Measurements from ENCODE around the gene SPOCK1. TPM values are rescaled to one million over a fixed set of nuclear protein-coding genes. Genes with fewer than 3 reads are reported as not detected.

SPOCK1 gene
- total RNA-seq, 4 donors from 2014 or later, result 46.5 to 52.7 (median 51.4) TPM

DNA sequence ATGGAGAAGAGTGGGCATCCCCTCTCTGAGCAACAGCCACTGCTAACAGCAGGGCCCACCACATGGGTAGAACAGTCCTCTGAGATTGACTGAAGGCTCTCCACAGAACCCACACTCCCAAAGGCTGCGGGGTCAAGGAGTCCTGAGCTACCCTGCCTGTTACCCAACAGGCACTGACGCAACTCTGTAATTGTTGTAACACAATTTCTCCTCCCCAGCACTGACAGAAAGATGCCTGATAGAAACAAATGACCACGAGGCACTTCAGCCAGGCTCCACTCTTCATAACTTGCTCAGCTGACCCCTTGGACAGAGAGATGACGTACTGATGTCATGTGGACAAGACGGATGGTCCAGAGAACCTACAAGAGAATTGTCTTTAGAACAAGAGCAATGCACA lies 220.7 kb downstream of the SPOCK1 start:
- 82 to 90% methylated on average over 3 to 4 of the region's 5 CpGs for WGBS, 2 donors (ENCODE audit: low coverage in 1 of 2)
- Histone ChIP-seq H3K27ac (no peak overlapping the region), H3K27me3 (no peaks in the 10 kb centered on the region), H3K4me1 (no peaks in the 10 kb centered on the region), H3K4me3 (no peak overlapping the region), H3K9me3 (no peaks in the 10 kb centered on the region), H3K36me3 (no peaks in the 10 kb centered on the region)
- no peak for TF ChIP-seq POLR2AphosphoS5 (IDR thresholded peaks at IDR 0.05)
- TF ChIP-seq, protein P1, sequence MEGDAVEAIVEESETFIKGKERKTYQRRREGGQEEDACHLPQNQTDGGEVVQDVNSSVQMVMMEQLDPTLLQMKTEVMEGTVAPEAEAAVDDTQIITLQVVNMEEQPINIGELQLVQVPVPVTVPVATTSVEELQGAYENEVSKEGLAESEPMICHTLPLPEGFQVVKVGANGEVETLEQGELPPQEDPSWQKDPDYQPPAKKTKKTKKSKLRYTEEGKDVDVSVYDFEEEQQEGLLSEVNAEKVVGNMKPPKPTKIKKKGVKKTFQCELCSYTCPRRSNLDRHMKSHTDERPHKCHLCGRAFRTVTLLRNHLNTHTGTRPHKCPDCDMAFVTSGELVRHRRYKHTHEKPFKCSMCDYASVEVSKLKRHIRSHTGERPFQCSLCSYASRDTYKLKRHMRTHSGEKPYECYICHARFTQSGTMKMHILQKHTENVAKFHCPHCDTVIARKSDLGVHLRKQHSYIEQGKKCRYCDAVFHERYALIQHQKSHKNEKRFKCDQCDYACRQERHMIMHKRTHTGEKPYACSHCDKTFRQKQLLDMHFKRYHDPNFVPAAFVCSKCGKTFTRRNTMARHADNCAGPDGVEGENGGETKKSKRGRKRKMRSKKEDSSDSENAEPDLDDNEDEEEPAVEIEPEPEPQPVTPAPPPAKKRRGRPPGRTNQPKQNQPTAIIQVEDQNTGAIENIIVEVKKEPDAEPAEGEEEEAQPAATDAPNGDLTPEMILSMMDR (IDR thresholded peaks at IDR 0.05), result no peak
- TF ChIP-seq POLR2A (IDR thresholded peaks at IDR 0.05), result no peak
- no peak for TF ChIP-seq EP300 (IDR thresholded peaks at IDR 0.05)
- no peak for ATAC-seq

DNA sequence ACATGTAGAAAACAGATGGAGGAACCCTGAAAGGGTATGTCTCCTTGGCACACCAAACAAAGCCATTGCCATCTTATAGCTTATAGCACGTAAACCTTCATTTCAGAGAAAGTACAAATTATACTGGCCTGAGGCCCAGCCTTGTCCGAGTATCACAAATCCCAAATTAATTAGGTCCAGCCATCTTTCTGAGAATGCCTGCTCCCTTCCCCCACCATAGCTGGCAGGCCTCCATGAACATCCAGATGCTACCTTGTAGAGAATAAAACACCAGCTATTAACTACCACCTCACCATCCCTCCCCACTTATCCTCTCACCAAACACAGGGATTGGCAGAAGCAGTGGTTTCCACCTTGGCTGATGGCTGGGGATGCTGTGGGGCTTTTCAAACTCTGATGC lies 224.0 kb downstream of the SPOCK1 start:
- Histone ChIP-seq H3K4me1 (no peaks in the 10 kb centered on the region), H3K27ac (no peak overlapping the region), H3K36me3 (no peaks in the 10 kb centered on the region), H3K27me3 (no peaks in the 10 kb centered on the region), H3K9me3 (no peaks in the 10 kb centered on the region), H3K4me3 (no peak overlapping the region)
- TF ChIP-seq, protein P1 (IDR thresholded peaks at IDR 0.05), result no peak
- no peak for ATAC-seq
- WGBS, 2 donors (ENCODE audit: low coverage in 1 of 2), result 59 to 64% methylated on average over 2 of the region's 2 CpGs

DNA sequence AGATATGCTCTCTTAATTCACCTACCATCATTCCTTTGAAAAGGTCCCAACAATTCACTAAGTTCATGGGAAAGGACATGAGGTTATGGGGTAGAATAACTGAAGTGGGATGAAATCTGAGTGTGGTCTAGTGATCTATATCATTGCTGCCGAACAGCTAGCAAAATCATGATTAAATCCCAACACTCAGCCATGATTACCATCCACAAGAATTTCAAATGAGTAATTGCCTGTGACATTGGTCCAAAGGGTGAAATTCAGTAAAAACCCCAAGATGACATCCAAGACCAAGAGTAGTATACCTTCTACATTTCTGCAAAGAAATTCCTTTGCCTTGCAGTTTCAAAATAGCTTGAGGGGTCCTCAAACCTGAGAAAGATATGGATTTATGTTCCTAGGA lies 225.6 kb downstream of the SPOCK1 start:
- no peak overlapping the region for H3K27ac ChIP-seq
- no peaks in the 10 kb centered on the region for H3K9me3 ChIP-seq
- H3K4me3 ChIP-seq, result no peak overlapping the region
- WGBS, 2 donors (ENCODE audit: low coverage in 1 of 2), result 38 to 86% methylated on average over 1 of the region's 1 CpG
- H3K27me3 ChIP-seq, result no peaks in the 10 kb centered on the region
- no peaks in the 10 kb centered on the region for H3K4me1 ChIP-seq
- no peaks in the 10 kb centered on the region for H3K36me3 ChIP-seq
- no peak for ATAC-seq
- TF ChIP-seq POLR2A (IDR thresholded peaks at IDR 0.05), result no peak
- no peak for TF ChIP-seq POLR2AphosphoS5 (IDR thresholded peaks at IDR 0.05)
- TF ChIP-seq, protein P1 (IDR thresholded peaks at IDR 0.05), result no peak
- no peak for TF ChIP-seq EP300 (IDR thresholded peaks at IDR 0.05)

DNA sequence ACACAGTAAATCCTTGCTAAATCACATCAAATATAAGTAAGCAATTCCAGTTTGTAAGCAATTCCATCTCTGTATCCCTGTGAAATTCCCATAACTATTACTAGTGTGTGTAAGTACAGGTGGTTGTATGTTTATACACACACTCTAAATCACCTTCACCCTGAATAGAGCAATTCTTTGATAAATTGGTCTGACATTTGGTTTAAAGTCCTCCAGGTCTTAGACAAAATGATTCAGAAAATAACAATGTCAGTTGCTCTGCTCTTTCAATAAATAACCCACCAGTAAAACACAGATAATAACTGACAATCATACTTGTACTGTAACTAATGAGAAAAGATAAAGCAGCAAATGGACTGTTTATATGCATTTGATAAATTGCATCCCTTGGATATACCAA lies 226.3 kb downstream of the SPOCK1 start:
- Histone ChIP-seq H3K27ac (no peak overlapping the region), H3K4me3 (no peak overlapping the region), H3K36me3 (no peaks in the 10 kb centered on the region), H3K9me3 (no peaks in the 10 kb centered on the region), H3K27me3 (no peaks in the 10 kb centered on the region), H3K4me1 (no peaks in the 10 kb centered on the region)
- TF ChIP-seq POLR2AphosphoS5 (IDR thresholded peaks at IDR 0.05) (no peak), POLR2A (IDR thresholded peaks at IDR 0.05) (no peak), EP300 (IDR thresholded peaks at IDR 0.05) (no peak)
- TF ChIP-seq, protein P1 (IDR thresholded peaks at IDR 0.05), result no peak
- no peak for ATAC-seq

DNA sequence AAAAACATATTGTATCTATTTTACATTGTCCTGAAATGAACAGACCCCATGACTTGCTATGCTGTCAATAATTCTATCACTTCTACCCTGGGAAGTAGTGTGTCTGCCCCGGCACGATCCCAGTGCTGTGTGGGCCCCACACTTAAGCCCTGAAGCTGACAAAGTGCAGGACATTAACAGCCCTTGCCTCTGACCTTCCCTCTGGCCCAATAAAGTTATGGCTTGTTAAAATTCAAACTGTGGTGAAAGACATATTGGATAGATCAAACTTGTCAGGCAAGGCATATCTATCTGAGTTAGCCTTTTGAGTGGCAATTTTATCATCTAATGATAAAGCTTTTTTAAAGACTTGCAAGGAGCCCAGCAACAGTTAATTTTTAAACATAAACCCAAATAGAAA lies 229.2 kb downstream of the SPOCK1 start:
- Histone ChIP-seq H3K9me3 (no peaks in the 10 kb centered on the region), H3K4me1 (no peaks in the 10 kb centered on the region), H3K27ac (no peak overlapping the region), H3K4me3 (no peak overlapping the region), H3K27me3 (no peaks in the 10 kb centered on the region), H3K36me3 (no peaks in the 10 kb centered on the region)
- ATAC-seq, result no peak
- WGBS, 2 donors (ENCODE audit: low coverage in 1 of 2), result 65 to 100% methylated on average over 1 to 2 of the region's 2 CpGs
- TF ChIP-seq, protein P1 (IDR thresholded peaks at IDR 0.05), result no peak
- TF ChIP-seq EP300 (IDR thresholded peaks at IDR 0.05) (no peak), POLR2AphosphoS5 (IDR thresholded peaks at IDR 0.05) (no peak), POLR2A (IDR thresholded peaks at IDR 0.05) (no peak)
